ENCODE measurements around the gene SIN3A.

SIN3A gene

GRCh38 chr15:75328493-75329314, 122.8 kb downstream of the SIN3A start:
- DNase-seq, result no peak

GRCh38 chr15:75327491-75327890, 124.0 kb downstream of the SIN3A start:
- DNase-seq, result no peak

GRCh38 chr15:75327005-75327404, 124.5 kb downstream of the SIN3A start:
- DNase-seq, result no peak

GRCh38 chr15:75325922-75326321, 125.6 kb downstream of the SIN3A start:
- DNase-seq, result no peak

GRCh38 chr15:75321711-75322110, 129.8 kb downstream of the SIN3A start:
- no peak for DNase-seq
